DMS114 treated with DMSO at 0.1 percent for 48 hours (cell line): Measurements from ENCODE around the gene SCTR.
A peak's percentile ranks its signal among the peaks of the same experiment; 100 is the strongest.
"Not testable (repeated sequence)": the region's sequence is repeated elsewhere in the genome, so short reads cannot be mapped to it uniquely, and the experiment has no call there.

ENCODE experiments used
- DNase-seq: peaks from one replicate; lab custom pipeline; 2025; ENCODE audit not compliant: unreplicated experiment; lab: John Stamatoyannopoulos, UW

SCTR gene

DNA sequence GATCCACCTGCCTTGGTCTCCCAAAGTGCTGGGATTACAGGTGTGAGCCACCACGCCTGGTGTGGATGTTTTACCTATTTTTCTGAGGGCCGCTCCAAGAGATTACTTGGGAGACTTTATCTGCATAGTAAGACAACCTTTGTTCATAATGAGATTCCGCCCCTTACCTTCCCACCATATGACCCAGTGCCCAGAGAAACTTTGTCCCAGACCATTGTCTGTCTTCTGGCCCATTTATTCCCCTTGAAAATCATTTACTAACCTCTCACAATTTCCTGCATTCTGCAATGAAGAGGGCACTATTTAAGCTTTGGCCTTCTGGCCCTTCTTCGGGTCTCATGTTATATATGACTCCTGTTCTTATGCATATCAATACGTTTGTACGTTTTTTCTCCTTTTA, 106.4 kb downstream of the SCTR start:
- no peak for DNase-seq

- DNase-seq: no peak
These were observed 107.9 kb downstream of the SCTR start for GRCh38 chr2:119416299-119416923.

- DNase-seq: no peak
These were observed 108.7 kb downstream of the SCTR start for GRCh38 chr2:119415630-119416029.

DNA sequence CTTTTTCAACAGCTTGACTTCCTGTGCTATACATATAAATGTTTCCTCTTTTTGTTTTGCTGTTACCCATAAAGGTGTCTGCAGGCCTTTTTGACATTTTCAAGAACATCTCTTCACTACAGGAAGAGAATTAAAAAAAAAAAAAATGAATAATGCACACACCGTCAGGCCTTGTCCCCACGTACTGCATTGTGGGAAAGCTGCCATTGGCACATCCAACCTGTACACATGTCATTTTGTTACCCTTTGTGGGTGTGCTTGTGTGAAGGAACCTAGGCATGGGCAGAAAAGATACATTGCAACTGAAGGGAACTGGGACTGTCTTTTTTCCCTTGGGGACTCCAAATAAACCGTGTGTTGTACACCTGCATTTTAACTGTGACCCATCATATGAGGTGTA, 109.4 kb downstream of the SCTR start:
- DNase-seq: no peak

- DNase-seq: no peak
These were observed 114.8 kb downstream of the SCTR start for GRCh38 chr2:119409506-119409905.

GRCh38 chr2:119408221-119408619, 116.1 kb downstream of the SCTR start:
- DNase-seq: no peak

- DNase-seq: peak; percentile 23
These were observed 116.7 kb downstream of the SCTR start for GRCh38 chr2:119407430-119408220.

DNA sequence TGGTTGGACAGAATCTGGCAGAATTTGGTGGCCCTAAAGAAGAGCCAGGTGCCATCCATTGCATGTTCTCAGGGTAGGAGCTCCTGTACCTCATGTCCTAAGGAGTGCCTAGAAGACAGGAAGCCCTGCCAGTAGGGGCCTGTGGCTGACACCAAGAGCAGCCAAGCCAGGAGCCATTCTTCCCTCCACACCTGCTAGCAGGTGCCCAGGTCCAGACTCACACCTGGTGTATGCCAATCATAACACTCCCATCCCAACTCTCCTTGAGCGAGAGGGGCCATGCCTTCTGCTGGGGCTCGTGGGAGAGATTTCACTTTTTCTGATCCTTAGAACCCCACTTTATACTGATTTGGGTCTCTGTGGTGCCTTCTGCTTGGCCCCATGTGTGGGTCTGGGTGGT, 119.1 kb downstream of the SCTR start:
- DNase-seq: no peak

- DNase-seq: not testable (repeated sequence)
These were observed 120.7 kb downstream of the SCTR start for GRCh38 chr2:119403618-119404017.

DNA sequence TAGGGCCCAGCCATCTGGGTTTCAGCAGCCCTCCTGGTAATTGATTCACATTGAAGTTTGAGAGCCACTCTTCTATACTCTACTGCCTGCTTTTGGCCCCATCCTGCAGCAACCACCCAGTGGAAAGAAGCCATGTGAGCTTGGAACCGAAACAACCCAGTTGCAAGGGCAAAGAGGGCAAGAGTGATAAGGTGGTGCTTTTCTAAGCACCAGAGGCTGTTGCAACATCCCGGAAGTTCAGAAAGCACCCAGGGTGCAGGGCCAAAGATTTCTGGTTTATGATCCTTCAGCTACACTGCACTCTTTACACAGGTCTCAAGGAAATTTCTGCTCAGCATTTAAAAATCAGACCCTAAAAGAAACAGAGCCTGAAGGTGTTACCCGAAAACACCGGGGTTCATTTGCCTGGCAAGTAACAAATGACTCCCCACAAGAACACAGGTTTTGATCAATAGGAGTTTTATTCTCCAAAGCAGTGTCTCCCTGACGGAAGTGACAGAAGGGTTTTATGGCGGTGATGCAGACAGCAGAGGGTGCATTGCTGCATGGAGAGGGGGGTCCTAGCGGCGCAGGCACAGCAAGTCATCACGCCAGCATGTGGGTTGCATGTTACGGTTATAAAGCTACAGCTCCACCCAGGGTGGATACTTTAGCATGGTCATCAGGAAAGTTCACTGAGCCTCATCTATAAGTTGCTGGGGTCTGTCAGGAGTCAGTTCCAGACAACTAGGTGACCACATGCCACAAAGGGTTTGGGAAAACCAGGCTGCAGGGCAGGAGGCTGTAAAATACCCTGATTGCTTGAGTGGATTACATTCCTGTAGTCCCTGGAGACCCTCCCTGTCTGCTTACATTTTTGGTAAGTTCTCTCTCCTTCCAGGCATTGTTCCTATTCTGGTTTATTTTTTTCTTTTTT, 121.4 kb downstream of the SCTR start:
- DNase-seq: no peak

GRCh38 chr2:119402106-119402505, 122.2 kb downstream of the SCTR start:
- DNase-seq: no peak

DNA sequence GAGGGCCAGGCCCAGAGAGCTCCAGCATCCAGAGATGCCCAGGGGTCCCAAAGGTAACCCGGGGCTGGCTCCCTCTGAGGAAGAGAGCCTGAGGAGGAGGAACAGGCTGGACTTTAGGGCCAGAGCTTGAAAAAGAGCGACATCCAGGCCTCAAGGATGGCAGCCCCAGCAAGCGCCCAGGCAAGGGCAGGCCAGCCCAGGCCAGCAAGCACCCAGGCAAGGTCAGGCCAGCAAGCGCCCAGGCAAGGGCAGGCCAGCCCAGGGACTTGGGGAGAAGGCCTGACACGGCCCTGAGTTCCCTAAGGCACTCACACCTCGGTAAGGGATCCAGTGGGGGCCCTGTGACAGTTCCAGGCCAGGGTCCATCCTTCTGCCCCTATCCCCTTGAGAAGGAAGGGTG, 127.1 kb downstream of the SCTR start:
- no peak for DNase-seq

- DNase-seq: no peak
These were observed 130.1 kb downstream of the SCTR start for GRCh38 chr2:119393971-119394748.
